Measurements from ENCODE around the gene GP1BB. TPM values are rescaled to one million over a fixed set of nuclear protein-coding genes. Genes with fewer than 3 reads are reported as not detected.
"Not testable (repeated sequence)": the region's sequence is repeated elsewhere in the genome, so short reads cannot be mapped to it uniquely, and the experiment has no call there.

GP1BB gene
- total RNA-seq, 1 experiment from 2014 or later: 6.2 TPM

DNA sequence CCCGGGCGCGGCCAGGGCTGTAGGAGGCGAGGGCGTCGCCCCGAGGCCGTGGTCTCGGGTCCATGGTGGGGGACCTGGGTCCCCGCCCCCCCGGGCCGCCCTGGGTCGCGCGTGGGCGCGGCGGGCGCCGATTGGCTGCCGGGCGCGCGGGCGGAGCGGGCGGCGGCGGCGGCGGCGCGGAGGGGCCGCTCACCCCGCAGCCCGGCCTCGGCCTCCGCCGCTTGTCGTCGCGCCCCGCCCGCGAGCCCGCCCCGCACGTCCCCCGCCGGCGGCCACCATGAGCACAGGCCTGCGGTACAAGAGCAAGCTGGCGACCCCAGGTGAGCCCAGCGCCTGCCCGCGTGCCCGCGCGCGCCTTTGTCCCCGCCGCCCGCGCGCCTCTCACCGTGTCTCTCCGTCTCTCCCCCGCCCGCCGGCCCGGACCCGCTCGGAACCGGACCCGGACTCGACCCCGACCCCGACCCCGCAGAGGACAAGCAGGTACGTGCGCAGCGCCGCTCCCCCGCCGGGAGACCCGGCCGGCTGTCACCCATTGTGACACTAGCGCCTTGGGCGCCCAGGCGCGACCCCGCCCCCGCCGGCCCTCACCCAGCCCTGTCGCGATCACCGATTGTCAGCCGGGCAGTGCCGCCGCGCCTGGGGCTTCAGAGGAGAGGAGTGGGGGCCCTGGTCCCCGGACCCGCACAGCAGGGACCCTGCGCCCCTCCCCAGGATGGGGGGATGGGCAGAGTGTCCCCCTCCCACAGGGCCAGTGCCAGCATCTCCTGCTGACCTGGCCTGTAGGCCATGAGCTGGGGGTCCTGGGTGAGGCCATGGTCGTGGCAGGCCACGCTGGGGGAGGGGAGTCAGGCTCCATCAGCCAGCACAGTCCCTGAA, 8.8 kb upstream of the GP1BB start, which contains the start of gene SEPTIN5:
TSS of gene SEPTIN5 (plus strand) at position 192 of the 876 bp plus-strand sequence. CDS start at position 278, 86 bp downstream.
- no peak for DNase-seq (ENCODE audit: low read depth)

GRCh38 chr22:19715188-19715930, 8.0 kb upstream of the GP1BB start:
- no peak for DNase-seq (ENCODE audit: low read depth)

DNA sequence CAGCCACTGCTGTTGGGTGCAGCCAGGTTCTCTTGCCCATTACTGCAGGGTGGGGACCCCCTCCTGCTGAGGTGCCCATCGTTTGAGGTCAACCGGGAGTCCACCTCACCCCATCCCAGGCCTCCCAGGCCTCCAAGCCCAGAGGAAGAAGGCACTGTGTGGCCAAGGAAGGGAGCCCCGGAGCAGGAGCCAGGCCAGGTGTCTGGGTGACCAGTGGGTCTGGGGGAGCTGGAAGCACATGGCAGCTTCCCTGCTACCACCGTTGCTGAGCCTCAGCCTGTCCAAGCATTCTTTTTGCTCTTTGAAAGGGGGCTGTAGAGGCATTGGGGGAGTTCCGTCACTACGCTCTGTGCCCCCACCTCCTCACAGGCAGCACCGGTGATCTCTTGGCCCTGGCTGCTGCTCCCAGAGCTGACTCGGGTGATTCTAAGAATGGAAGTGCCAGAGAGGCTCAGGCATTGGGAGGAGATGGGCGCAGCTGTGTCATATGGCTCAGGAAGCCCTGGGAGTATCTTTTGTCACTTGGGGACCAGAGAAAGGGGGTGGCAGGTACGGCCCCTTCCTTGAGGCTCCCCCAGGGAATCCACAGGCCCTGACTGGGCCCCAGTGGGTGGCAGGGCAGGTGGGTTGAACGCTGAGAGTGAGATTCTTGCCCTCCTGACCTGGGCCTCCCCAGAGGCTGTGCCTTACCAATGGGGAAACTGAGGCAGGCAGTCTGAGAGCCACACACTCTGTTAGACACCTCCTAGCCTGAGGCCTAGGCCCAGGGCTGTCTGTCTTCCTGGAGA, 7.1 kb upstream of the GP1BB start:
- no peak for DNase-seq (ENCODE audit: low read depth)

DNA sequence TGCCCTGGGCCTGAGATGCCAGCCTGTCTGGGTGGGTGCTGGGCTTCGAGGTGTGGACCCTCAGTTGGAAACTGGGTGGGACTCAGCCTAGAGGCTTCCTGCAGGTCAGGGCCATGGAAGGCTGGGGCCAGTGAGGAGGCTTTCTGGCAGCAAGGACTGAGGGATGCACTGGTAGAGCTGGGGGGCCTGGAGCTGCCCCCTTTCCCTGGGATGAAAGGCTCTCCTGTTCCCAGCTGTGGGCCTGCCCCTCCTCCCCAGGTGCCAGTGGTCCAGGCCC, 6.6 kb upstream of the GP1BB start:
- DNase-seq (ENCODE audit: low read depth): no peak

GRCh38 chr22:19717181-19717580, 6.2 kb upstream of the GP1BB start:
- no peak for DNase-seq (ENCODE audit: low read depth)

DNA sequence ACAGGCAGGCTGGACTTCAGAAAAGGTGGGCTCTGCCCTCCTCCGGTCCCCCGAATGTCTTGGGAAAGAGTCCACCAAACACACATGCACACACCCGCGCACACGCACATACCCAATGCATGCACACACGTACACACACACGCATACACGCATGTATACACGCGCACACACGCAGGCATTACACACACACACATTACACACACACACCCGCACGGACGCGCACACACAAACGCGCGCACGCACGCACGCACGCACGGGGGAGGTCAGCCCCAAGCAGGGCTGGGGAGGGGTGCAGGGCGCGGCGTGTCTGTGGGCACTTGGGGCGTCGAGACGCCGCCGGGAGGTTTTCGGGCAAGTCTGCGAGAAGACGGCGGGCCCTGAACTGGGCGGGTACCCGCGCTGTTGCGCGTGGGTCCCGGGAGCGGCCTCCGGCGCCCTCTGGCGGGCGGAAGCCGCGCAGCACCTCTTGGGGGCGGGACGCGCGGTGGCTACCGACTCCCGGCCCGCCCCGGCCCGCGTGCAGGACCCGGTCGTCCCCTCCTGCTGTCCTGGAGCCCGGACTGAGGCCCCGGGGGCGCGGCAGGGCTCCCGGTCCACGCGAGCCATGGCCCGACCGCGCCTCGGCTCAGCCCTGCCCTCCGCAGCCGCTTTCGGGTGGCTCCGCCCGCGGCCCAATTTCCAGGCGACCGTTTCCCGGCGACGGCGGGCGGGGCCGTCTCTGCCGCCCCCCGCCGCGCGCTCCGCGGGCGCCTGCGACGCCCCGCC, 5.5 kb upstream of the GP1BB start:
- DNase-seq (ENCODE audit: low read depth): peak; percentile 74

DNA sequence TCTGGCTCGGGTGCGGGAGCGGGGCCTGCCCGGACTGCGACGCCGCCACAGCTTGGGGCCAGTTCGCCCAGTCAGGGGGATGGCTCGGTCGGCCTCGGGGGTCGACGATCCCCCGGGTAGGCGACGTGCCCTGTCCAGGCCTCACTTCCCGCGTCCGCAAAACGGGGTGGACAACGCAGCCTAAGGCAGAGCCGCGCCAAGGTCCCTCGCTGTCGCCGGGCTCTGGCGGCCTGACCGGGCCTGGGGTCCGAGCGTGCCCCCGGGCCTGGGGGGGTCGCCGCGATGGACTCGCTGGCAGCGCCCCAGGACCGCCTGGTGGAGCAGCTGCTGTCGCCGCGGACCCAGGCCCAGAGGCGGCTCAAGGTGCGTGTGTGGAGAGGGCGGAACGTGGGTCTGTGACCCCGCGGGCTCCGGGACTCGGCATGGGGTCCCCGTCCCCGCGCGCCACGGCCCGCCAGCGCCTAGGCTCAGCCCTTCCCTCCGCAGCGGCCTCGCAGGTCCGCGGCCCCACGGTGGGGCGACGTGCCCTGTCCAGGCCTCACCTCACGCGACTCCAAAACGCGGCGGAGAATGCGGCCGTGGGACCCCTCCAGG, 4.8 kb upstream of the GP1BB start:
- no peak for DNase-seq (ENCODE audit: low read depth)

DNA sequence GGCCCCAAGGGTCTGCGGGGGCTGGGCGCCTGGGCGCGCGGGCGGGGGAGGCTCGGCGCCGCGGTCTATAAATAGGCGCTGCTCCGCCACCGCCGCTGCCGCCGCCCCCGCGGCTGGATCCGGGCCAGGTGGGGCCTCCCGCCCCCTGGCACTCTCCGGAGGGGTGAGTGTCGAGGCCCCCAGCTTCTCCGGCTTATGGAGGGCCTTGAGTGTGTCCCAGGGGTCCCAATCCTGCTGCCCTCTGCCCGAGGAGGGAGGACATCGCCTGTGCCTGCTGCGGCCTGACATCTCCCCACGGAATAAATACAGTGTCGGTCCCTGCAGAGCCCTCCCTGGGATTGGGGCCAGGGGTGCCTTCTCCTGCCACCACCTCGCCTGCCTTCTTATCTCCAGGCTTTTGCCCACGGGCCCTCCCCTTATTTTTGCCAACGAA, 4.3 kb upstream of the GP1BB start:
- no peak for DNase-seq (ENCODE audit: low read depth)

GRCh38 chr22:19719488-19720021, 3.8 kb upstream of the GP1BB start:
- DNase-seq (ENCODE audit: low read depth): no peak

DNA sequence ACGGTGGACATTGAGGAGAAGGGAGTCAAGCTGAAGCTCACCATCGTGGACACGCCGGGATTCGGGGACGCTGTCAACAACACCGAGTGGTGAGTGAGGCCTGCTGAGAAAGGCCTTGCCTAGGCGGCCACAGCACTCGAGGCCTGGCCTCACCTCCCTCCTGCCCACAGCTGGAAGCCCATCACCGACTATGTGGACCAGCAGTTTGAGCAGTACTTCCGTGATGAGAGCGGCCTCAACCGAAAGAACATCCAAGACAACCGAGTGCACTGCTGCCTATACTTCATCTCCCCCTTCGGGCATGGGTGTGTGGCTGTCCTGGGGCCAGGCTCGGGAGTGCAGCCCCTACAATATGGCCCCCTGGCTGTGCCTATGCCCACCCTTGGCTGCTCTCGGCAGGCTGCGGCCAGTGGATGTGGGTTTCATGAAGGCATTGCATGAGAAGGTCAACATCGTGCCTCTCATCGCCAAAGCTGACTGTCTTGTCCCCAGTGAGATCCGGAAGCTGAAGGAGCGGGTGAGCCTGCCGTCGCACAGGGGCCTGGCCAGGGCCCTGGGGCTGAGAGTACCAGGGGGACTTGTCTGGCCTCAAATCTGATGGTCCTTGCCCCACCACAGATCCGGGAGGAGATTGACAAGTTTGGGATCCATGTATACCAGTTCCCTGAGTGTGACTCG, 3.0 kb upstream of the GP1BB start:
- no peak for DNase-seq (ENCODE audit: low read depth)

DNA sequence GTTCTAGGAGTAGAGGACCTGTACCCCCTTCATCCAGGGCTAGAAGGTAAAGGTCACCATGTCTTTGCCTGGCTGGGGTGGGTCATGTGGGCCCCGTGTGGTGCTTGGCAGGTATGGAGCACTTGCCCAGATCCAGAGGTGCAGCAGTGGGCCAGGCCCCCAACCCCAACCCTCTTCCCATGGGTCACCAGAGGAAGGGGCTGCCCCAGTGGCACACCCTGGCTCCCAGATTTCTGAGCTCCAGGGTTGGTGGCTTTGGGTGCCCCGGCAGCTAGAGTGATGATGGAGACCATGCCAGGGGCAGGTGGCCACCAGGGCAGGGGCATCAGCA, 2.4 kb upstream of the GP1BB start:
- DNase-seq (ENCODE audit: low read depth): no peak

DNA sequence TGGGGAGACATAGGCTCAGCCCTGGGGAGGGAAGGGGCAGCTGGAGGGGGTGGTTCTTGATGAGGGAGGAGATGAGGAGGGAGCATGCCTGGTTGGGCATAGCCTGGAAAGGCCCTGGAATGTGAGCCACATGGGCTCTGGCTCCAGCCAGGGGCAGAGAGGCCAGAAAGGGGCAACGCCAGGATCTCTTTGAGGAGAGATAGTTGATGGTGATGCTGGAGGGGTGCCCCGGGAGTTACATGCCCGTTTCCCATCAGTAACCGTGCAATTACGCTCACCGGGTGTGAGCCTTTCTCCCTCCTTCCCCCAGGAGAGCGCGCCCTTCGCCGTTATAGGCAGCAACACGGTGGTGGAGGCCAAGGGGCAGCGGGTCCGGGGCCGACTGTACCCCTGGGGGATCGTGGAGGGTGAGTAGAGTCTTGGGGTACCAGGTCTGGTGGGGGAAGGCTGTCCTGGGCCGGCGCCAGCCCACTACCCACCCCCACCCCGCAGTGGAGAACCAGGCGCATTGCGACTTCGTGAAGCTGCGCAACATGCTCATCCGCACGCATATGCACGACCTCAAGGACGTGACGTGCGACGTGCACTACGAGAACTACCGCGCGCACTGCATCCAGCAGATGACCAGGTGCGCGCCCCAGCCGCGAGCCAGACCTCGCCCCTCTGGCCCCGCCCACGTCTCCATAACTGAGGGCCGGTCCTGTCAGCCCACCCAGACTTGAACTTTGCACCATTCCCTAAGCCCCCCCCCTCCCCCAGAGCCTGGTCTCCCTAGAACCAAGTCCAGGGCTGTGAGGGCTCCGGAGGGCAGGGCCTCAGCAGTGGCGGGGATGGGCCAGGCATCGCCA, 1.8 kb upstream of the GP1BB start:
- DNase-seq (ENCODE audit: low read depth): no peak

DNA sequence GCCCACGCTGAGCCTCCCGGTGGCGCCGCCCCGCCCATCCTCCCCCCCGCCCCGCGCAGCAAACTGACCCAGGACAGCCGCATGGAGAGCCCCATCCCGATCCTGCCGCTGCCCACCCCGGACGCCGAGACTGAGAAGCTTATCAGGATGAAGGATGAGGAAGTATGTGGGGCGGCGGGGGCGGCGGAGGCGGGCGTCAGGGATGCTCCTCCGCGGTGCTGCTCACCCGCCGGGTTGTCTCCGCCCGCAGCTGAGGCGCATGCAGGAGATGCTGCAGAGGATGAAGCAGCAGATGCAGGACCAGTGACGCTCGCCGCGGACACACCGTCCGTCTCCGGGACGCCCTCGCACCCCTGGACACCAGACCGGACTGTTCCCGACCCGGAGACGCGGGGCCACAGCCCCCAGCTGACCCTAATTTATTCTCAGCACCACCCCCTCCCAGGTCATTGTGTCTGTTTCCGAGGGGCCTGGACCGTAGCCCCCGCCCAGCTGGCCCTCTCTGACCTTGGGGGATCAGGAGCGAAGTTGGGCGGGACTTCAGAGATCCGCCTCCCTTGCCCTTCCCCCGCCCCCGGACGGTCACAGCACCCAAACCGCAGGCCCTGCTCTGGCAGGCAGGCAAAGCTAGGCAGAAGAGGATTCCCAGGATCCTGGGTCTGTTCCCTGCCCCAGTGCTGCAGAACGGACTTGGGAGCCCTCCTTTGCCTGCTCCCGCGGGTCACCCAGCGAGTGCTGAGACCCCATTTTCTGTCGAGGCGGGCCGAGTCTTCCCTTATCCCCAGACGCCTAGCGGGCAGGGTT, 959 bp upstream of the GP1BB start:
- no peak for DNase-seq (ENCODE audit: low read depth)

DNA sequence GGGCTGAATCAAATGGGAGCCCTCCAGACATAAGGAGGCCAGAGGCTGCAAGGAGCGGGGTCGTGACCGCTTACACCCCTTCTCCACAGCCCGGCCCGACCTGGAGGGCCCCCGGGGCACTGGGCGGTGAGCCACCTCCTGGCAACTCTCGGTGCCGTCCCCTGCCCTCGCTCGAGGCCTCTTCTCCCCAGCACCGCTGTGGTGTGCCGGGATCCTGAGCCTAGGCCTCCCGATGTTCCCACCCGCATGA, 432 bp upstream of the GP1BB start:
- no peak for DNase-seq (ENCODE audit: low read depth)

DNA sequence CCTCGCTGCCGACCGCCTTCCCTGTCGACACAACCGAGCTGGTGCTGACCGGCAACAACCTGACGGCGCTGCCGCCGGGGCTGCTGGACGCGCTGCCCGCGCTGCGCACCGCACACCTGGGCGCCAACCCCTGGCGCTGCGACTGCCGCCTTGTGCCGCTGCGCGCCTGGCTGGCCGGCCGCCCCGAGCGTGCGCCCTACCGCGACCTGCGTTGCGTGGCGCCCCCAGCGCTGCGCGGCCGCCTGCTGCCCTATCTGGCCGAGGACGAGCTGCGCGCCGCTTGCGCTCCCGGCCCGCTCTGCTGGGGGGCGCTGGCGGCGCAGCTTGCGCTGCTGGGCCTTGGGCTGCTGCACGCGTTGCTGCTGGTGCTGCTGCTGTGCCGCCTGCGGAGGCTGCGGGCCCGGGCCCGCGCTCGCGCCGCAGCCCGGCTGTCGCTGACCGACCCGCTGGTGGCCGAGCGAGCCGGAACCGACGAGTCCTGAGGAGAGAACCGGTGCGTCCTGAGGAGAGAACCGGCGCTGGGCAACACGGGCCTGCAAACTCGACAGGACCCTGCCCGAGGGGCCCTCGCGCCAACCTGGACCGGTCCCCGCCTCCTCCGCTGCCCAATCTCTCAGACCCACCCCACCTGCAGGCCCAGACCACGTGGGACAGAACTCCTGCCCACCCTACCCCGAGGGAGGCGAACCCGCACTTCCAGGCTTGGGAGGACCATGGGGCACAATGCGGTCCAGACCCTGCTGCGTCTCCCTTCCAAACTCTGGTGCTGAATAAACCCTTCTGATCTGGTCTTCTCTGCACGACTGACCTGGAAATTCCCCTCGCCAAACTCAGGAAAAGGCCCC, 866 bp downstream of the GP1BB start:
- no peak for DNase-seq (ENCODE audit: low read depth)

DNA sequence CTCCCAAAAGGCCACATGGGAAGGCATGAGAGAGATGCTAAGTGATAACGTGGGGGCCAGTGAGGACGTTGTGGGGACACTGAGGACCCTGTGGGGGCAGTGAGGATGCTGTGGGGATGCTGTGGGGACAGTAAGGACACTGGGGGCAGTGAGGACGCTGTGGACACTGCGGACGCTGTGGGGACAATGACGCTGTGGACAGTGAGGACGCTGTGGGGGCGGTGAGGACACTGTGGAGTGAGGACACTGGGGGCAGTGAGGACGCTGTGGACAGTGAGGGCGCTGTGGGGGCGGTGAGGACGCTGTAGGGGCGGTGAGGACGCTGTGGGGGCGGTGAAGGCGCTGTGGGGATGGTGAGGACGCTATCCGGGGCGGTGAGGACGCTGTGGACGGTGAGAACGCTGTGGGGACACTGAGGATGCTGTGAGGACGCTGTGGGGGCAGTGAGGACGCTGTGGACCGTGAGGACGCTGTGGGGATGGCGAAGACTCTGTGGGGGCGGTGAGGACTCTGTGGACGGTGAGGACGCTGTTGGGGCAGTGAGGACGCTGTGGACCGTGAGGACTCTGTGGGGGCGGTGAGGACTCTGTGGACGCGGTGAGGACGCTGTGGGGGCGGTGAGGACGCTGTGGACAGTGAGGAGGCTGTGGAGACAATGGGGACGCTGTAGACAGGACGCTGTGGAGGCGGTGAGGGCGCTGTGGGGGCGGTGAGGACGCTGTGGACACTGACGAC, 1.8 kb downstream of the GP1BB start:
- DNase-seq (ENCODE audit: low read depth): no peak

- DNase-seq (ENCODE audit: low read depth): not testable (repeated sequence)
These were observed 2.9 kb downstream of the GP1BB start for GRCh38 chr22:19726064-19726788.

All from Daoy (cell line).